GM23338 (cell line): ENCODE data around the gene PRMT7. TPM values are rescaled to one million over a fixed set of nuclear protein-coding genes. Genes with fewer than 3 reads are reported as not detected.

Experiments used
- ATAC-seq: fragments of 200-7000 bp; cut with Tn5 transposase; 3 replicates; pipeline ENCODE4 v1.9.1; 2020
- DNase-seq: peaks from one replicate; pipeline ENCODE4 v3.0.0-alpha.2; 2015; ENCODE audit warnings: low spot score
- H2AFZ ChIP-seq: fragments of 200-600 bp; sonication (generic); 2 replicates; pipeline ENCODE4 v1.8.0; 2016; ENCODE audit warnings: antibody characterized with exemption, mild to moderate bottlenecking, moderate library complexity
- H3F3A ChIP-seq: fragments of 200-600 bp; sonication (generic); replicated peaks from 2 replicates; pipeline ENCODE4 v1.8.0; 2017; ENCODE audit warnings: antibody characterized with exemption, mixed run types, low read depth
- H3K27ac ChIP-seq: fragments of 200-600 bp; sonication (generic); 2 replicates; pipeline ENCODE4 v1.6.1; 2016; ENCODE audit warnings: low read depth
- H3K27me3 ChIP-seq: fragments of 200-600 bp; sonication (generic); 2 replicates; pipeline ENCODE4 v1.8.0; 2016; ENCODE audit warnings: mild to moderate bottlenecking, mixed run types, moderate library complexity; ENCODE audit not compliant: insufficient read depth
- H3K36me3 ChIP-seq: fragments of 200-600 bp; sonication (generic); 2 replicates; pipeline ENCODE4 v1.8.0; 2016; ENCODE audit warnings: mild to moderate bottlenecking; ENCODE audit not compliant: insufficient read depth
- H3K4me1 ChIP-seq: fragments of 200-600 bp; sonication (generic); 2 replicates; pipeline ENCODE4 v1.8.0; 2016; ENCODE audit warnings: mild to moderate bottlenecking, moderate library complexity; ENCODE audit not compliant: insufficient read depth
- H3K4me2 ChIP-seq: fragments of 200-600 bp; sonication (generic); 2 replicates; pipeline ENCODE4 v1.7.1; 2017; ENCODE audit warnings: mixed run types
- H3K4me3 ChIP-seq: fragments of 200-600 bp; sonication (generic); 2 replicates; pipeline ENCODE4 v1.6.1; 2016; ENCODE audit warnings: mixed run types
- H3K79me2 ChIP-seq: fragments of 200-600 bp; sonication (generic); replicated peaks from 2 replicates; pipeline ENCODE4 v1.8.0; 2017; ENCODE audit warnings: mild to moderate bottlenecking; ENCODE audit not compliant: insufficient read depth
- H3K9me2 ChIP-seq: fragments of 200-600 bp; sonication (generic); 2 replicates; pipeline ENCODE4 v1.8.0; 2017; ENCODE audit not compliant: insufficient read depth
- H4K20me1 ChIP-seq: fragments of 200-600 bp; sonication (generic); replicated peaks from 2 replicates; pipeline ENCODE4 v1.8.0; 2017; ENCODE audit warnings: mild to moderate bottlenecking; ENCODE audit not compliant: insufficient read depth
- H3K27ac Mint-ChIP-seq: 2 replicates; pipeline ENCODE4 v1.8.0; 2020; ENCODE audit warnings: inconsistent platforms, mild to moderate bottlenecking, moderate library complexity, mixed read lengths
- H3K27me3 Mint-ChIP-seq: 3 replicates; pipeline ENCODE4 v1.8.0; 2022; ENCODE audit warnings: low read depth, mild to moderate bottlenecking, moderate library complexity, mixed read lengths, inconsistent platforms; ENCODE audit not compliant: insufficient read depth, poor library complexity
- H3K36me3 Mint-ChIP-seq: 3 replicates; pipeline ENCODE4 v1.8.0; 2021; ENCODE audit warnings: low read depth, mild to moderate bottlenecking, inconsistent platforms, moderate library complexity, mixed read lengths
- H3K4me1 Mint-ChIP-seq: 3 replicates; pipeline ENCODE4 v1.8.0; 2020; ENCODE audit warnings: mild to moderate bottlenecking, inconsistent platforms, mixed read lengths
- H3K4me3 Mint-ChIP-seq: 3 replicates; pipeline ENCODE4 v1.8.0; 2021; ENCODE audit warnings: moderate library complexity, mild to moderate bottlenecking, inconsistent platforms, mixed read lengths
- H3K9me3 Mint-ChIP-seq: 3 replicates; pipeline ENCODE4 v1.8.0; 2020; ENCODE audit warnings: moderate library complexity, mild to moderate bottlenecking, inconsistent platforms, mixed read lengths
- CREB1 ChIP-seq: fragments of 250-450 bp; sonication (Bioruptor Pico); IDR thresholded peaks from 2 replicates; pipeline ENCODE4 v1.5.0; 2020; ENCODE audit warnings: low read depth, mild to moderate bottlenecking, moderate library complexity
- polyA plus RNA-seq: library from polyadenylated mRNA; unstranded; fragments of >200 nt; fragmentation: Nextera tagmentation; extraction: Ambion mirVana; gene quantifications from 2 replicates; pipeline ENCODE4 v1.2.1, GENCODE V29; 2016
- total RNA-seq: library from RNA; depleted of rRNA; stranded (reverse); fragments of >200 nt; shearing (Covaris generic); gene quantifications from 2 replicates; pipeline ENCODE4 v1.2.3, GENCODE V29; 2014
- TF ChIP-seq, protein P1 (sequence below): IDR thresholded peaks from 2 replicates; pipeline ENCODE4 v1.6.1; 2016; ENCODE audit warnings: antibody characterized with exemption
- TF ChIP-seq, protein P2 (sequence below): IDR thresholded peaks from one replicate; pipeline ENCODE4 v1.6.1; 2018; ENCODE audit warnings: antibody characterized with exemption; ENCODE audit not compliant: unreplicated experiment
- TF ChIP-seq, protein P3 (sequence below): fragments of 250-450 bp; sonication (Bioruptor Pico); IDR thresholded peaks from 2 replicates; pipeline ENCODE4 v1.5.0; 2020; ENCODE audit warnings: mild to moderate bottlenecking, moderate library complexity

Gene PRMT7
- total and polyA plus RNA-seq, 2 experiments from 2014 or later = 20.2 to 65.3 TPM

DNA sequence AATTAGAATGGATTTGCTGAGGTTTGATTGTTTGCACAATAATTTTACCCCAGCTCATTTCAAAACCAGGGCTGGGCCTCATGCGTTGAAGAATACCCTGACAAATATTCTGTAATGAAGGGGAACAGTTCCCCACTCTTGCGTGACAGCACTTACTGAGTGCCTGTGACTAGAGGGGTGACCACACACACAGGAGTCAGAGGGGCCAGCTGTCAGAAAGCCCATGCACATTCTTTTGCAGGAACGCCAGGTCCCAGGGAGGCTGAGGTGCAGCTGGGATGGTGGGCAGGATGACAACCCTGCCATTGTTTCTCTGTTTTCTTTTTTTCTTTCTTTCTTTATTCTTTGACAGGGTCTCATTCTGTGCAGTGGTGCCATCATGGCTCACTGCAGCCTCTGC, 92.9 kb downstream of the PRMT7 start (continued):
- TF ChIP-seq, protein P1, sequence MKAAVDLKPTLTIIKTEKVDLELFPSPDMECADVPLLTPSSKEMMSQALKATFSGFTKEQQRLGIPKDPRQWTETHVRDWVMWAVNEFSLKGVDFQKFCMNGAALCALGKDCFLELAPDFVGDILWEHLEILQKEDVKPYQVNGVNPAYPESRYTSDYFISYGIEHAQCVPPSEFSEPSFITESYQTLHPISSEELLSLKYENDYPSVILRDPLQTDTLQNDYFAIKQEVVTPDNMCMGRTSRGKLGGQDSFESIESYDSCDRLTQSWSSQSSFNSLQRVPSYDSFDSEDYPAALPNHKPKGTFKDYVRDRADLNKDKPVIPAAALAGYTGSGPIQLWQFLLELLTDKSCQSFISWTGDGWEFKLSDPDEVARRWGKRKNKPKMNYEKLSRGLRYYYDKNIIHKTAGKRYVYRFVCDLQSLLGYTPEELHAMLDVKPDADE = no peak
- TF ChIP-seq CREB1 = no peak
- TF ChIP-seq, protein P2, sequence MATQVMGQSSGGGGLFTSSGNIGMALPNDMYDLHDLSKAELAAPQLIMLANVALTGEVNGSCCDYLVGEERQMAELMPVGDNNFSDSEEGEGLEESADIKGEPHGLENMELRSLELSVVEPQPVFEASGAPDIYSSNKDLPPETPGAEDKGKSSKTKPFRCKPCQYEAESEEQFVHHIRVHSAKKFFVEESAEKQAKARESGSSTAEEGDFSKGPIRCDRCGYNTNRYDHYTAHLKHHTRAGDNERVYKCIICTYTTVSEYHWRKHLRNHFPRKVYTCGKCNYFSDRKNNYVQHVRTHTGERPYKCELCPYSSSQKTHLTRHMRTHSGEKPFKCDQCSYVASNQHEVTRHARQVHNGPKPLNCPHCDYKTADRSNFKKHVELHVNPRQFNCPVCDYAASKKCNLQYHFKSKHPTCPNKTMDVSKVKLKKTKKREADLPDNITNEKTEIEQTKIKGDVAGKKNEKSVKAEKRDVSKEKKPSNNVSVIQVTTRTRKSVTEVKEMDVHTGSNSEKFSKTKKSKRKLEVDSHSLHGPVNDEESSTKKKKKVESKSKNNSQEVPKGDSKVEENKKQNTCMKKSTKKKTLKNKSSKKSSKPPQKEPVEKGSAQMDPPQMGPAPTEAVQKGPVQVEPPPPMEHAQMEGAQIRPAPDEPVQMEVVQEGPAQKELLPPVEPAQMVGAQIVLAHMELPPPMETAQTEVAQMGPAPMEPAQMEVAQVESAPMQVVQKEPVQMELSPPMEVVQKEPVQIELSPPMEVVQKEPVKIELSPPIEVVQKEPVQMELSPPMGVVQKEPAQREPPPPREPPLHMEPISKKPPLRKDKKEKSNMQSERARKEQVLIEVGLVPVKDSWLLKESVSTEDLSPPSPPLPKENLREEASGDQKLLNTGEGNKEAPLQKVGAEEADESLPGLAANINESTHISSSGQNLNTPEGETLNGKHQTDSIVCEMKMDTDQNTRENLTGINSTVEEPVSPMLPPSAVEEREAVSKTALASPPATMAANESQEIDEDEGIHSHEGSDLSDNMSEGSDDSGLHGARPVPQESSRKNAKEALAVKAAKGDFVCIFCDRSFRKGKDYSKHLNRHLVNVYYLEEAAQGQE = no peak

DNA sequence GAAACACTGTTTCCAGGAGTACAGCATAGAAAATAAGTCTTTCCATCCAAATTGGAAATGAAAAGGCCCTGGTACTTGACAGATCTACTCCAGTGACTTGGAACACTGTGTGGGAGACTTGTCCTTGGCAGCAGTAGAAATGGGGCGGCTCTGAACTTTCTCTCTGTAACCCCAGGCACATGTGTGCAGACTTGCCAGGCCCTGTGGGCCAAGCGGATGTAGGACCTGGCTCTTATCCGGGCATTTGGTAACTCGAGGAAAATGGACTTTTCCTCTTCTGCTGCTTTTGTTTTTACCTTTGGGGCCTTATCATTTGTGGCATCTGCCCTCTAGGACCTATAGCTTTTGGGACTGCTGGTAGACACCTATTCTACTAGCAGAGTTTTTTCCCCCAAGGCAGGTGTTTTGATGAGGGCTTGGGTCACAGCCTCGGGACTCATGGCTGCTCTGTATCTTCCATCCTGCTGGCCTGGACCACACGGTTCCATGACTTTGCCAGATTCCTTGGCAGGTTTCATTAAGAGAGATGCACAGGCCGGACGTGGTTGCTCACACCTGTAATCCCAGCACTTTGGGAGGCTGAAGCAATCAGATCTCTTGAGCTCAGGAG, 94.0 kb downstream of the PRMT7 start:
- H3K9me3 Mint-ChIP-seq = no peaks in the 10 kb centered on the region
- no peak for ATAC-seq
- H3K4me3 ChIP-seq = no peak overlapping the region
- H3K4me3 Mint-ChIP-seq = no peak overlapping the region
- TF ChIP-seq, protein P3, sequence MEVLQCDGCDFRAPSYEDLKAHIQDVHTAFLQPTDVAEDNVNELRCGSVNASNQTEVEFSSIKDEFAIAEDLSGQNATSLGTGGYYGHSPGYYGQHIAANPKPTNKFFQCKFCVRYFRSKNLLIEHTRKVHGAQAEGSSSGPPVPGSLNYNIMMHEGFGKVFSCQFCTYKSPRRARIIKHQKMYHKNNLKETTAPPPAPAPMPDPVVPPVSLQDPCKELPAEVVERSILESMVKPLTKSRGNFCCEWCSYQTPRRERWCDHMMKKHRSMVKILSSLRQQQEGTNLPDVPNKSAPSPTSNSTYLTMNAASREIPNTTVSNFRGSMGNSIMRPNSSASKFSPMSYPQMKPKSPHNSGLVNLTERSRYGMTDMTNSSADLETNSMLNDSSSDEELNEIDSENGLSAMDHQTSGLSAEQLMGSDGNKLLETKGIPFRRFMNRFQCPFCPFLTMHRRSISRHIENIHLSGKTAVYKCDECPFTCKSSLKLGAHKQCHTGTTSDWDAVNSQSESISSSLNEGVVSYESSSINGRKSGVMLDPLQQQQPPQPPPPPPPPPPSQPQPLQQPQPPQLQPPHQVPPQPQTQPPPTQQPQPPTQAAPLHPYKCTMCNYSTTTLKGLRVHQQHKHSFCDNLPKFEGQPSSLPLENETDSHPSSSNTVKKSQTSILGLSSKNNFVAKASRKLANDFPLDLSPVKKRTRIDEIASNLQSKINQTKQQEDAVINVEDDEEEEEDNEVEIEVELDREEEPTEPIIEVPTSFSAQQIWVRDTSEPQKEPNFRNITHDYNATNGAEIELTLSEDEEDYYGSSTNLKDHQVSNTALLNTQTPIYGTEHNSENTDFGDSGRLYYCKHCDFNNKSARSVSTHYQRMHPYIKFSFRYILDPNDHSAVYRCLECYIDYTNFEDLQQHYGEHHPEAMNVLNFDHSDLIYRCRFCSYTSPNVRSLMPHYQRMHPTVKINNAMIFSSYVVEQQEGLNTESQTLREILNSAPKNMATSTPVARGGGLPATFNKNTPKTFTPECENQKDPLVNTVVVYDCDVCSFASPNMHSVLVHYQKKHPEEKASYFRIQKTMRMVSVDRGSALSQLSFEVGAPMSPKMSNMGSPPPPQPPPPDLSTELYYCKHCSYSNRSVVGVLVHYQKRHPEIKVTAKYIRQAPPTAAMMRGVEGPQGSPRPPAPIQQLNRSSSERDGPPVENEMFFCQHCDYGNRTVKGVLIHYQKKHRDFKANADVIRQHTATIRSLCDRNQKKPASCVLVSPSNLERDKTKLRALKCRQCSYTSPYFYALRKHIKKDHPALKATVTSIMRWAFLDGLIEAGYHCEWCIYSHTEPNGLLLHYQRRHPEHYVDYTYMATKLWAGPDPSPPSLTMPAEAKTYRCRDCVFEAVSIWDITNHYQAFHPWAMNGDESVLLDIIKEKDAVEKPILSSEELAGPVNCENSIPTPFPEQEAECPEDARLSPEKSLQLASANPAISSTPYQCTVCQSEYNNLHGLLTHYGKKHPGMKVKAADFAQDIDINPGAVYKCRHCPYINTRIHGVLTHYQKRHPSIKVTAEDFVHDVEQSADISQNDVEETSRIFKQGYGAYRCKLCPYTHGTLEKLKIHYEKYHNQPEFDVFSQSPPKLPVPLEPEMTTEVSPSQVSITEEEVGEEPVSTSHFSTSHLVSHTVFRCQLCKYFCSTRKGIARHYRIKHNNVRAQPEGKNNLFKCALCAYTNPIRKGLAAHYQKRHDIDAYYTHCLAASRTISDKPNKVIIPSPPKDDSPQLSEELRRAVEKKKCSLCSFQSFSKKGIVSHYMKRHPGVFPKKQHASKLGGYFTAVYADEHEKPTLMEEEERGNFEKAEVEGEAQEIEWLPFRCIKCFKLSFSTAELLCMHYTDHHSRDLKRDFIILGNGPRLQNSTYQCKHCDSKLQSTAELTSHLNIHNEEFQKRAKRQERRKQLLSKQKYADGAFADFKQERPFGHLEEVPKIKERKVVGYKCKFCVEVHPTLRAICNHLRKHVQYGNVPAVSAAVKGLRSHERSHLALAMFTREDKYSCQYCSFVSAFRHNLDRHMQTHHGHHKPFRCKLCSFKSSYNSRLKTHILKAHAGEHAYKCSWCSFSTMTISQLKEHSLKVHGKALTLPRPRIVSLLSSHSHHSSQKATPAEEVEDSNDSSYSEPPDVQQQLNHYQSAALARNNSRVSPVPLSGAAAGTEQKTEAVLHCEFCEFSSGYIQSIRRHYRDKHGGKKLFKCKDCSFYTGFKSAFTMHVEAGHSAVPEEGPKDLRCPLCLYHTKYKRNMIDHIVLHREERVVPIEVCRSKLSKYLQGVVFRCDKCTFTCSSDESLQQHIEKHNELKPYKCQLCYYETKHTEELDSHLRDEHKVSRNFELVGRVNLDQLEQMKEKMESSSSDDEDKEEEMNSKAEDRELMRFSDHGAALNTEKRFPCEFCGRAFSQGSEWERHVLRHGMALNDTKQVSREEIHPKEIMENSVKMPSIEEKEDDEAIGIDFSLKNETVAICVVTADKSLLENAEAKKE = no peak
- H3K27me3 Mint-ChIP-seq = no peaks in the 10 kb centered on the region
- H3K27me3 ChIP-seq = no peaks in the 10 kb centered on the region
- H3K36me3 Mint-ChIP-seq = no peaks in the 10 kb centered on the region
- no peaks in the 10 kb centered on the region for H3F3A ChIP-seq
- no peak overlapping the region for H3K4me2 ChIP-seq
- no peak overlapping the region for H3K27ac Mint-ChIP-seq
- H3K27ac ChIP-seq = no peak overlapping the region
- no peaks in the 10 kb centered on the region for H3K36me3 ChIP-seq
- no peak overlapping the region for H2AFZ ChIP-seq
- no peaks in the 10 kb centered on the region for H3K9me2 ChIP-seq
- peaks cover 23% of the 10 kb centered on the region for H3K4me1 Mint-ChIP-seq
- H3K79me2 ChIP-seq = no peaks in the 10 kb centered on the region
- H3K4me1 ChIP-seq = peaks cover 11% of the 10 kb centered on the region
- DNase-seq = no peak
- H4K20me1 ChIP-seq = no peaks in the 10 kb centered on the region
